ENCODE results near the gene STUB1.
"Not testable (repeated sequence)": the region's sequence is repeated elsewhere in the genome, so short reads cannot be mapped to it uniquely, and the experiment has no call there.

- not testable (repeated sequence) for TF ChIP-seq CTCF (IDR thresholded peaks at IDR 0.05; ENCODE audit: insufficient read depth, low read length); POLR2AphosphoS5 (IDR thresholded peaks at IDR 0.05; ENCODE audit: low read depth); SPI1 (IDR thresholded peaks at IDR 0.05; ENCODE audit: borderline replicate concordance, low read depth); REST (IDR thresholded peaks at IDR 0.05; ENCODE audit: insufficient replicate concordance, low read depth); GABPA (IDR thresholded peaks at IDR 0.05; ENCODE audit: low read depth)
Measured at GRCh38 chr16:691242-691641, 11.0 kb downstream of the STUB1 start.
